K562 (cell line): ENCODE measurements around the gene OOSP1. TPM values are rescaled to one million over a fixed set of nuclear protein-coding genes. Genes with fewer than 3 reads are reported as not detected.

Experiments used
- ATAC-seq: fragments of 200-7000 bp; cut with Tn5 transposase; 3 replicates; pipeline ENCODE4 v1.9.1; 2020; ENCODE audit warnings: moderate library complexity
- BruUV-seq: library from RNA; stranded (reverse); fragments of 400-500 nt; replicated peaks from 2 replicates; lab custom pipeline; 2021; lab: Mats Ljungman, UMichigan
- CTCF ChIA-PET: fragments of 300-600 bp; formaldehyde crosslinking; extraction: SDS; loops from one replicate; lab custom pipeline; 2021; ENCODE audit warnings: low intra/inter-chr PET ratio; lab: Yijun Ruan, JAX
- POLR2A ChIA-PET: fragments of 300-600, 350-650 bp; sonication (Branson Sonifier 250); formaldehyde crosslinking; extraction: SDS; loops from one replicate; lab custom pipeline; 2021; ENCODE audit warnings: antibody characterized with exemption, inconsistent platforms; lab: Yijun Ruan, JAX
- DNase-seq, 4 experiments: peaks; one replicate each; pipeline versions ENCODE4 v3.0.0 to v3.0.0-alpha.2; 2011 to 2018; ENCODE audit warnings: low spot score in 3 of 4, mixed read lengths in 3 of 4; ENCODE audit errors: extremely low read depth in 1 of 4
- FAIRE-seq: peaks from 2 replicates; lab custom pipeline; 2011; peaks lifted over from hg19 to GRCh38; lab: Jason Lieb, UNC
- H2AFZ ChIP-seq: 2 replicates; pipeline ENCODE4 v1.6.0; 2011; ENCODE audit warnings: low read depth, low read length, control low read depth, inconsistent platforms
- H3K27ac ChIP-seq: fragments of 200-600 bp; 3 replicates; pipeline ENCODE4 v1.8.0; 2011; ENCODE audit warnings: low read depth, mild to moderate bottlenecking, control low read depth, inconsistent platforms, low read length, moderate library complexity, mixed read lengths; ENCODE audit errors: extremely low read depth
- H3K27me3 ChIP-seq, 2 experiments: fragments of 300-600 bp in 1 of 2; 2 replicates in 1 of 2; 3 replicates in 1 of 2; pipeline versions ENCODE4 v1.6.0 to v1.8.0; 2011; ENCODE audit warnings: inconsistent platforms in 2 of 2, low read length in 2 of 2, mild to moderate bottlenecking in 1 of 2, mixed read lengths in 1 of 2, moderate library complexity in 1 of 2; ENCODE audit not compliant: control insufficient read depth in 2 of 2, insufficient read depth in 2 of 2
- H3K36me3 ChIP-seq: fragments of 300-600 bp; 3 replicates; pipeline ENCODE4 v1.8.0; 2011; ENCODE audit warnings: mild to moderate bottlenecking, low read length, inconsistent platforms; ENCODE audit not compliant: control insufficient read depth, insufficient read depth
- H3K4me1 ChIP-seq, 2 experiments: fragments of 200-600 bp in 1 of 2; replicated peaks in 1 of 2; 2 replicates in 1 of 2; 3 replicates in 1 of 2; pipeline versions ENCODE4 v1.5.1 to v1.8.0; 2011; ENCODE audit warnings: inconsistent platforms in 2 of 2, low read length in 2 of 2, mild to moderate bottlenecking in 1 of 2, mixed read lengths in 1 of 2, moderate library complexity in 1 of 2; ENCODE audit not compliant: control insufficient read depth in 2 of 2, insufficient read depth in 2 of 2
- H3K4me2 ChIP-seq: 2 replicates; pipeline ENCODE4 v1.6.1; 2011; ENCODE audit warnings: low read length, control low read depth, inconsistent platforms, mixed read lengths; ENCODE audit not compliant: insufficient read depth
- H3K4me3 ChIP-seq: fragments of 200-600 bp; sonication (generic), shearing (Covaris generic); 2 replicates; pipeline ENCODE4 v1.5.1; 2016; ENCODE audit warnings: control low read depth, inconsistent platforms
- H3K79me2 ChIP-seq: fragments of 200-600 bp; 3 replicates; pipeline ENCODE4 v1.8.0; 2011; ENCODE audit warnings: low read length, inconsistent platforms; ENCODE audit not compliant: control insufficient read depth, insufficient read depth
- H3K9ac ChIP-seq, 2 experiments: 2 replicates each; pipeline versions ENCODE4 v1.6.0 to v1.6.1; 2011; ENCODE audit warnings: low read depth in 2 of 2, low read length in 2 of 2, control low read depth in 1 of 2, inconsistent platforms in 1 of 2, mild to moderate bottlenecking in 1 of 2, mixed read lengths in 1 of 2; ENCODE audit not compliant: insufficient read depth in 1 of 2
- H3K9me1 ChIP-seq: one replicate; pipeline ENCODE4 v1.6.0; 2011; ENCODE audit warnings: inconsistent platforms, mild to moderate bottlenecking, low read length, moderate library complexity; ENCODE audit not compliant: control insufficient read depth, insufficient read depth
- H3K9me3 ChIP-seq: replicated peaks from 2 replicates; pipeline ENCODE4 v1.5.1; 2011; ENCODE audit warnings: low read depth, low read length, inconsistent platforms; ENCODE audit not compliant: control insufficient read depth, insufficient read depth
- H4K20me1 ChIP-seq: replicated peaks from 2 replicates; pipeline ENCODE4 v1.6.1; 2011; ENCODE audit warnings: low read length, inconsistent platforms, mixed read lengths; ENCODE audit not compliant: control insufficient read depth, insufficient read depth
- BDP1 ChIP-seq: IDR thresholded peaks from 3 replicates; pipeline ENCODE4 v1.6.1; 2011; ENCODE audit not compliant: insufficient read length, insufficient read depth
- BMI1 ChIP-seq: fragments of 150-350 bp; IDR thresholded peaks from 2 replicates; pipeline ENCODE4 v1.6.1; 2014; ENCODE audit warnings: low read length
- CREM ChIP-seq: IDR thresholded peaks from 2 replicates; pipeline ENCODE4 v1.6.1; 2014; ENCODE audit warnings: antibody characterized with exemption, low read depth
- EWSR1 ChIP-seq: fragments of 450-650 bp; IDR thresholded peaks from 2 replicates; pipeline ENCODE4 v1.6.1; 2018; ENCODE audit warnings: borderline replicate concordance, mild to moderate bottlenecking, low read depth, moderate library complexity; ENCODE audit not compliant: partially characterized antibody
- FOS ChIP-seq: IDR thresholded peaks from 3 replicates; pipeline ENCODE4 v1.6.1; 2011; ENCODE audit not compliant: insufficient read length; ENCODE audit errors: extremely low read depth
- HMGN3 ChIP-seq: IDR thresholded peaks from 2 replicates; pipeline ENCODE4 v1.6.1; 2011; ENCODE audit warnings: borderline replicate concordance, low read depth, mild to moderate bottlenecking, mixed read lengths, low read length; ENCODE audit not compliant: insufficient read length; ENCODE audit errors: extremely low read depth
- MBD1 ChIP-seq: fragments of 250-450 bp; sonication (Bioruptor Pico); IDR thresholded peaks from 2 replicates; pipeline ENCODE4 v1.8.0; 2022; ENCODE audit warnings: inconsistent platforms
- MECOM ChIP-seq: fragments of 250-450 bp; sonication (Bioruptor Pico); IDR thresholded peaks from 2 replicates; pipeline ENCODE4 v1.8.0; 2022; ENCODE audit warnings: inconsistent platforms
- PTTG1 ChIP-seq: fragments of 450-650 bp; IDR thresholded peaks from 2 replicates; pipeline ENCODE4 v1.6.1; 2016; ENCODE audit warnings: low read depth, mild to moderate bottlenecking, missing genetic modification characterization, missing compliant biosample characterization
- RBM15 ChIP-seq: fragments of 200-400 bp; formaldehyde crosslinking; IDR thresholded peaks from 2 replicates; pipeline ENCODE4 v1.6.1; 2018; ENCODE audit warnings: mild to moderate bottlenecking, low read length, moderate library complexity; ENCODE audit not compliant: insufficient read depth
- RBM25 ChIP-seq: fragments of 200-400 bp; formaldehyde crosslinking; IDR thresholded peaks from 2 replicates; pipeline ENCODE4 v1.6.1; 2018; ENCODE audit warnings: low read length, low read depth, moderate library complexity; ENCODE audit not compliant: severe bottlenecking
- TAF15 ChIP-seq: fragments of 200-400 bp; formaldehyde crosslinking; IDR thresholded peaks from 2 replicates; pipeline ENCODE4 v1.6.1; 2017; ENCODE audit warnings: mild to moderate bottlenecking, low read depth, low read length, moderate library complexity
- WGBS: fragments of 100-300 bp; shearing (Covaris generic); methylation state at CpG from one replicate; pipeline ENCODE4 v1.1.6; 2016; ENCODE audit warnings: low coverage, mixed read lengths; ENCODE audit not compliant: insufficient coverage; ENCODE audit errors: missing lambda C conversion rate; 5-methylcytosine and 5-hydroxymethylcytosine counted together
- in situ Hi-C: fragments of 300-500 bp; cut with MboI; formaldehyde crosslinking; loops from 4 replicates; pipeline ENCODE4 v1.15.0; 2018; ENCODE audit warnings: inconsistent platforms, mixed read lengths
- intact Hi-C: fragments of 100-400 bp; cut with micrococcal nuclease; formaldehyde crosslinking; loops from 2 replicates; pipeline ENCODE4 v1.14.2; 2022
- polyA plus RNA-seq, 8 experiments: library from polyadenylated mRNA; depleted of rRNA in 4 of 8; stranded (reverse) in 5 of 8; unstranded in 3 of 8; fragments of >200 nt; fragmentation: Nextera tagmentation in 2 of 8; fragmentation: Illumina TruSeq in 1 of 8; extraction: Ambion mirVana in 2 of 8; extraction: Trizol in 1 of 8; gene quantifications; 2 replicates each; pipeline versions ENCODE4 v1.2.1 to v1.2.3, GENCODE V29; 2011 to 2014; ENCODE audit warnings: inconsistent platforms in 1 of 8, missing spikeins in 1 of 8
- total RNA-seq, 7 experiments: library from RNA; depleted of rRNA in 6 of 7; stranded (reverse); fragments of >200 nt in 6 of 7; fragmentation: Illumina TruSeq in 2 of 7; extraction: Trizol in 2 of 7; gene quantifications; 2 replicates each; pipeline versions ENCODE4 v1.2.1 to v1.2.3, GENCODE V29; 2011 to 2021; ENCODE audit warnings: low replicate concordance in 1 of 7

OOSP1 gene
- total and polyA plus RNA-seq, 9 of the 15 experiments (the other 6 are each of a cell fraction or from before 2014, with no cell fraction given), result 0.14 to 3.0 (median 0.61) TPM

DNA sequence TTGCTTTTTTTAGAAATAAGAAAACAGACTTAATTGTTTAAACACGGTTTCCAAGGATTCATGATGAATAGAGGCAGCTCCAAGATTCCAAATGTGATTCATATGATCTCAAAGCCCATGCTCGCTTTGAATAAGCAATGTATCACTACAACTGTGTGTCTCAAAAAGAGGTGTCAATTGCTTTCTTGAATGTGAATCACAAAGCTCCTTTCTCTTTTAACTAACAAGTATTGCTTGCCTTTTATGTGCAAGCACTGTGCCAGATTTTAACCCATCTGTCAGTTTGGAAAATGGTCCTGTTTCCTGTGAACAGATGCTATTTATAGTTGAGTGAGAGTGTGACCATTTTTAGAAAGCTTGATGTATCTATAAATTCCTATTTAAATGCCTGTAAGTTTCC lies 6.5 kb downstream of the OOSP1 start:
- no peaks in the 10 kb centered on the region for H4K20me1 ChIP-seq
- H3K79me2 ChIP-seq, result no peaks in the 10 kb centered on the region
- ChIA-PET CTCF (no interaction called here), POLR2A (interaction anchor here (0.6 kb wide), 1 partner anchor 781 kb away, joined by 3 read pairs; no protein-coding TSS in a partner anchor)
- intact Hi-C loops, result no loop called here
- H3K27me3 ChIP-seq, result no peaks in the 10 kb centered on the region
- H3K9me3 ChIP-seq, result no peaks in the 10 kb centered on the region
- FAIRE-seq, result no peak
- WGBS, result 43% methylated on average over 2 of the region's 2 CpGs
- no peak overlapping the region for H3K9ac ChIP-seq
- no peaks in the 10 kb centered on the region for H3K36me3 ChIP-seq
- no peak for ATAC-seq
- H2AFZ ChIP-seq, result no peak overlapping the region
- no peak overlapping the region for H3K4me3 ChIP-seq
- DNase-seq, result no peak
- TF ChIP-seq RBM15, result no peak
- no peak for TF ChIP-seq BMI1
- no peak for TF ChIP-seq PTTG1 (tag)
- no peak for TF ChIP-seq HMGN3
- no peak for TF ChIP-seq RBM25
- TF ChIP-seq CREM, result no peak
- no peak for TF ChIP-seq FOS
- TF ChIP-seq MBD1 (CRISPR knock-in tag), result no peak
- TF ChIP-seq BDP1, result no peak
- no peak for TF ChIP-seq MECOM (CRISPR knock-in tag)
- no peak for TF ChIP-seq TAF15
- no peak for TF ChIP-seq EWSR1
- in situ Hi-C loops, result no loop called here
- BruUV-seq, result no TSS peak
- no peaks in the 10 kb centered on the region; a peak in 1 of 5 replicates for H3K4me1 ChIP-seq
- no peak overlapping the region for H3K27ac ChIP-seq
- H3K4me2 ChIP-seq, result no peak overlapping the region
- H3K9me1 ChIP-seq, result no peaks in the 10 kb centered on the region
